ENCODE results near the gene MYL6. TPM values are rescaled to one million over a fixed set of nuclear protein-coding genes. Genes with fewer than 3 reads are reported as not detected.
"Not testable (repeated sequence)": the region's sequence is repeated elsewhere in the genome, so short reads cannot be mapped to it uniquely, and the experiment has no call there.

Gene MYL6
- total RNA-seq, 4 donors from 2014 or later, result 1,103 to 4,858 (median 2,577) TPM

DNA sequence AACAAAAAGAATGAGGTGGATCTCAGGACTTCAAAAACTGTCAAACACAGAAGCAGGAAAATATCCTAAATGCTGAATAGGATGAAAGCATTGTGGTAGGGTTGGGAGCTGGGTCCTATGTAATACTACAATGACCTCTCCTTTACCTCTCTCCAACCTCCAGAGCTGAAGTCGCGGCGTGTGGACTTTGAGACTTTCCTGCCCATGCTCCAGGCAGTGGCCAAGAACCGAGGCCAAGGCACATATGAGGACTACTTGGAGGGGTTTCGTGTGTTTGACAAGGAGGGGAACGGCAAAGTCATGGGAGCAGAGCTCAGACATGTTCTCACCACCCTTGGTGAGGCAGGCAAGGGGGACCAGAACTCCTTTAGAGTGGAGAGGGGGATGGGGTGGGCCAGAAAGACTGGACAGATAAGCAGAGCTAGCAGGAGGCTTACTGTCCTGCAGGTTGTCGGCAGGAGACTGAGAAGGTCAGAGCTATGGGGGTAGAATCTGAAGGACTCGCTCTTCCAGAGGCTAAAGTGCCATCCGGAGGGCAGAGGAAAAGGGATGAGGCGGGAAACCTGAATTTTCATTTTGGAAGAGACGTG, 2.8 kb upstream of the MYL6 start:
- intact Hi-C loops (cut with DNase I; ENCODE audit: low total_unique reads), result no loop called here
- Histone ChIP-seq H3K36me3 (no peaks in the 10 kb centered on the region), H3K27ac (no peak overlapping the region), H3K27me3 (no peaks in the 10 kb centered on the region), H3K4me3 (no peak overlapping the region), H3K4me1 (peaks cover 6 to 7% of the 10 kb centered on the region in 2 donors), H3K9me3 (no peaks in the 10 kb centered on the region)
- TF ChIP-seq CTCF (IDR thresholded peaks at IDR 0.05) (no peak), POLR2A (IDR thresholded peaks at IDR 0.05) (no peak)
- no peak for DNase-seq

- H3K36me3 ChIP-seq; intact Hi-C loops (cut with DNase I; ENCODE audit: low total_unique reads); DNase-seq; H3K27me3 ChIP-seq; H3K9me3 ChIP-seq: not testable (repeated sequence)
- peak overlapping the region; percentile 99 for H3K27ac ChIP-seq
- peaks cover 6 to 17% of the 10 kb centered on the region in 2 donors for H3K4me1 ChIP-seq
- peak overlapping the region; percentile 89 to 98 for H3K4me3 ChIP-seq
These were observed 1.5 kb upstream of the MYL6 start for GRCh38 chr12:56156464-56157200.

DNA sequence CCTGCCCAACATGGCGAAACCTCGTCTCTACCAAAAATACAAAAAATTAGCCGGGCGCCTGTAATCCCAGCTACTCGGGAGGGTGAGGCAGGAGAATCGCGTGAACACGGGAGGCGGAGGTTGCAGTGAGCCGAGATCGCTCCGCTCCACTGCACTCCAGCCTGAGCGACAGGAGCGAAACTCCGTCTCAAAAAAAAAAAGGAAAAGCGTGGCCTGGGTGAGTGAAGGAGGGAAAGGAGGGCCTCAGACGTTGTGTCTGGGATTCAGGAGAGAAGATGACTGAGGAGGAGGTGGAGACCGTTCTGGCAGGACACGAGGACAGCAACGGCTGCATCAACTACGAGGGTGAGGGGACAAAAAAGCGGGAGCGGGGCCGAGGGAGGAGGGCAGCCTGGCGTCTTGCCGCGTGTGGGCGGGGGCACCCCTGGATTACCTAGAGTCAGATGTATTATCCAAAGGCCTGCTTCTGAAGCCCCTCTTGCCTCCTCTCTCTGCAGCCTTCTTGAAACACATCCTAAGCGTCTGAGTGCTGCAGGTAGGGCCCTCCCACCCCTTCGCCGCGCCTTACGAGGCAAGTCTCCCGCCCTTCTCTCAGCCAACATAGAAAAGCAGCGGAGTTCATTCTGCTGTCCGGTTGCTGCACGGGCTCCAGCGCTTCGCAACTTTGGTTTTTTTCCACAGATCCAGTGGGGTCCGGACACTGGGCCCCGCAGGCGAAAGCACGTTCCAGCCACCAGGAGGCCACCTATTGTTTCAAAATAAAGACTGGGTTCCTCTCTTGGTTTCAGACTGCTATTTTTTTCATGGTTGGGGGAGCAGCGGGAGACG, 744 bp upstream of the MYL6 start:
- H3K9me3 ChIP-seq, result no peaks in the 10 kb centered on the region
- peak overlapping the region; percentile 89 to 98 for H3K4me3 ChIP-seq
- TF ChIP-seq POLR2A (IDR thresholded peaks at IDR 0.05) (peak; percentile 8 to 59), CTCF (IDR thresholded peaks at IDR 0.05) (peak; percentile 76 to 94 (median 86))
- peaks cover 6 to 22% of the 10 kb centered on the region in 2 donors for H3K4me1 ChIP-seq
- H3K27me3 ChIP-seq, result no peaks in the 10 kb centered on the region
- intact Hi-C loops (cut with DNase I; ENCODE audit: low total_unique reads), result no loop called here
- DNase-seq, result peak; percentile 93 to 95
- peak overlapping the region; percentile 99 for H3K27ac ChIP-seq
- H3K36me3 ChIP-seq, result no peaks in the 10 kb centered on the region

DNA sequence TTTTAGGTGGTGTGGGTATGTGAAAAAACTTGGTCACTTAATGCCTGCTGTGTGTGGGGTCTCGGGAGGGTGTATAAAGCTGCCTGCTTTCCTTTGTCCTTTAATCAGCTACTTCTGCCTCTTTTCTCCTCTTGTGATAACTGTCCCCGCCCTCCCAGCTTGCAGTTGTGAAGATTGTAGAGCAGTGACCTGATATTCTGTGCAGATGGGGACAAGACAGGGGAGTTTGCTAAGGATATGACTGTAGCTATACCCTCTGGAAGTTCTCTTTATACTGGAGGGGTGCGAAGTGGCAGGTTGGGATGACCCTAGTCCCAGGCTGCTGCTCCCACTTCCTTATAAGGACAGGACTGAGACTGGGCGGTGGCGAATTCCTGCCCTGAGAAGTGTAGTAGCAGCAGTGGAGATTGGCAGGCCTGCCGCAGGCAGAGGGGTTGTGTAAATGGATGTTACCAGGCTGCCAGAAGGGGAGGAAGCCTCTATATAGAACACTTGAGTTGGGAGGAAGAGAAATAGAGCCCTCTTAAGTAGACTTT, 835 bp downstream of the MYL6 start:
- no peaks in the 10 kb centered on the region for H3K36me3 ChIP-seq
- intact Hi-C loops (cut with DNase I; ENCODE audit: low total_unique reads), result no loop called here
- H3K4me3 ChIP-seq, result peak overlapping the region; percentile 89 to 98
- no peaks in the 10 kb centered on the region for H3K27me3 ChIP-seq
- H3K27ac ChIP-seq, result peak overlapping the region; percentile 99
- no peaks in the 10 kb centered on the region for H3K9me3 ChIP-seq
- peak; percentile 80 to 88 for DNase-seq
- H3K4me1 ChIP-seq, result peaks cover 0 to 16% of the 10 kb centered on the region in 2 donors
- peak; percentile 59 to 88 for TF ChIP-seq POLR2A (IDR thresholded peaks at IDR 0.05)
- peak in 1 of 4 experiments; percentile 14 for TF ChIP-seq CTCF (IDR thresholded peaks at IDR 0.05)

GRCh38 chr12:56159482-56160192, 1.5 kb downstream of the MYL6 start:
- Histone ChIP-seq H3K27me3 (no peaks in the 10 kb centered on the region), H3K27ac (peak overlapping the region; percentile 99), H3K4me1 (peaks cover 0 to 16% of the 10 kb centered on the region in 2 donors), H3K36me3 (no peaks in the 10 kb centered on the region), H3K9me3 (no peaks in the 10 kb centered on the region), H3K4me3 (peak overlapping the region; percentile 89 to 98)
- intact Hi-C loops (cut with DNase I; ENCODE audit: low total_unique reads), result loop anchor here (5.0 kb wide), 1 partner anchor 32 kb away; the partner anchor contains the start of gene ESYT1
- TF ChIP-seq CTCF (IDR thresholded peaks at IDR 0.05) (no peak), POLR2A (IDR thresholded peaks at IDR 0.05) (no peak)
- DNase-seq, result no peak

Data from uterus (tissue), 4 donors.